CD8-positive, alpha-beta memory T cell (primary cell): ENCODE data around the gene CYP26A1. TPM values are rescaled to one million over a fixed set of nuclear protein-coding genes. Genes with fewer than 3 reads are reported as not detected.

Experiments
- CTCF ChIA-PET: fragments of 350-600 bp; sonication (Branson Sonifier 250); formaldehyde crosslinking; loops from one replicate; lab custom pipeline; 2021; ENCODE audit warnings: antibody characterized with exemption; lab: Charles Lee
- POLR2A ChIA-PET: fragments of 350-600 bp; sonication (Branson Sonifier 250); formaldehyde crosslinking; loops from one replicate; lab custom pipeline; 2021; ENCODE audit warnings: antibody characterized with exemption; lab: Charles Lee
- DNase-seq, 5 donors: peaks; one replicate each; pipeline versions ENCODE4 v3.0.0 to v3.0.0-alpha.2; 2020 to 2022; ENCODE audit warnings: mixed read lengths in 1 of 5
- H3K27ac ChIP-seq: one replicate; pipeline ENCODE4 v1.7.0; 2013; ENCODE audit warnings: low read depth, mild to moderate bottlenecking, low read length, moderate library complexity
- H3K27me3 ChIP-seq: 2 replicates; pipeline ENCODE4 v1.7.0; 2013; ENCODE audit warnings: low read length, mild to moderate bottlenecking; ENCODE audit not compliant: insufficient read depth, poor library complexity, severe bottlenecking
- H3K36me3 ChIP-seq: 2 replicates; pipeline ENCODE4 v1.7.0; 2013; ENCODE audit warnings: mild to moderate bottlenecking, low read length, moderate library complexity; ENCODE audit not compliant: insufficient read depth
- H3K4me1 ChIP-seq: 2 replicates; pipeline ENCODE4 v1.7.0; 2013; ENCODE audit warnings: mild to moderate bottlenecking, low read length, moderate library complexity; ENCODE audit not compliant: insufficient read depth
- H3K4me3 ChIP-seq: 2 replicates; pipeline ENCODE4 v1.7.0; 2013; ENCODE audit warnings: mild to moderate bottlenecking, low read length
- H3K9me3 ChIP-seq: 2 replicates; pipeline ENCODE4 v1.7.0; 2013; ENCODE audit warnings: mild to moderate bottlenecking, low read length
- H3K27ac Mint-ChIP-seq, 8 donors: one replicate each; pipeline ENCODE4 v1.8.0; 2020 to 2021; ENCODE audit warnings: mixed read lengths in 8 of 8, mild to moderate bottlenecking in 6 of 8, inconsistent platforms in 3 of 8, moderate library complexity in 3 of 8
- H3K27me3 Mint-ChIP-seq, 2 donors: one replicate each; pipeline ENCODE4 v1.8.0; 2020 to 2021; ENCODE audit warnings: mixed read lengths in 2 of 2, mild to moderate bottlenecking in 1 of 2, moderate library complexity in 1 of 2
- H3K36me3 Mint-ChIP-seq, 3 donors: one replicate each; pipeline ENCODE4 v1.8.0; 2020 to 2021; ENCODE audit warnings: mixed read lengths in 3 of 3, inconsistent platforms in 1 of 3, mild to moderate bottlenecking in 1 of 3
- H3K4me1 Mint-ChIP-seq, 3 donors: one replicate each; pipeline ENCODE4 v1.8.0; 2020 to 2021; ENCODE audit warnings: mixed read lengths in 3 of 3, inconsistent platforms in 1 of 3, mild to moderate bottlenecking in 1 of 3
- H3K4me3 Mint-ChIP-seq, 7 donors: one replicate each; pipeline ENCODE4 v1.8.0; 2020 to 2021; ENCODE audit warnings: mixed read lengths in 7 of 7, mild to moderate bottlenecking in 6 of 7, moderate library complexity in 4 of 7, inconsistent platforms in 2 of 7
- H3K9me3 Mint-ChIP-seq, 5 donors: one replicate each; pipeline ENCODE4 v1.8.0; 2020 to 2022; ENCODE audit warnings: mixed read lengths in 5 of 5, mild to moderate bottlenecking in 3 of 5, moderate library complexity in 2 of 5, inconsistent platforms in 1 of 5
- polyA plus RNA-seq: library from polyadenylated mRNA; unstranded; fragments of 300-500 nt; fragmentation: Illumina TruSeq; gene quantifications from one replicate; pipeline ENCODE4 v1.2.3, GENCODE V29; 2021
- total RNA-seq, 2 experiments: library from RNA; stranded (reverse); gene quantifications; one replicate each; pipeline ENCODE4 v1.2.3, GENCODE V29; 2021

CYP26A1 gene
- total and polyA plus RNA-seq, 3 experiments from 2014 or later = not detected

- Histone ChIP-seq H3K4me3 (no peak overlapping the region), H3K9me3 (no peaks in the 10 kb centered on the region), H3K36me3 (no peaks in the 10 kb centered on the region), H3K27me3 (no peaks in the 10 kb centered on the region), H3K27ac (no peak overlapping the region), H3K4me1 (no peaks in the 10 kb centered on the region)
- Mint-ChIP-seq H3K9me3 (no peaks in the 10 kb centered on the region), H3K27me3 (peaks cover 5 to 13% of the 10 kb centered on the region in 2 donors), H3K36me3 (no peaks in the 10 kb centered on the region), H3K4me3 (no peak overlapping the region), H3K4me1 (no peaks in the 10 kb centered on the region), H3K27ac (no peak overlapping the region)
- no peak for DNase-seq
- CTCF ChIA-PET = interaction anchor here (1.2 kb wide), 1 partner anchor 13 kb away, joined by 3 read pairs; no protein-coding TSS in a partner anchor
- POLR2A ChIA-PET = no interaction called here
Measured at GRCh38 chr10:93087846-93088245, 14.2 kb downstream of the CYP26A1 start.

- Histone ChIP-seq H3K4me1 (no peaks in the 10 kb centered on the region), H3K9me3 (no peaks in the 10 kb centered on the region), H3K27me3 (no peaks in the 10 kb centered on the region), H3K4me3 (no peak overlapping the region), H3K36me3 (no peaks in the 10 kb centered on the region), H3K27ac (no peak overlapping the region)
- no peak for DNase-seq
- Mint-ChIP-seq H3K4me3 (no peak overlapping the region), H3K9me3 (no peaks in the 10 kb centered on the region), H3K4me1 (no peaks in the 10 kb centered on the region), H3K36me3 (no peaks in the 10 kb centered on the region), H3K27me3 (peaks cover 5 to 13% of the 10 kb centered on the region in 2 donors), H3K27ac (no peak overlapping the region)
- POLR2A ChIA-PET = no interaction called here
- CTCF ChIA-PET = interaction anchor here (1.2 kb wide), 1 partner anchor 13 kb away, joined by 3 read pairs; no protein-coding TSS in a partner anchor
Measured at GRCh38 chr10:93088466-93088865, 14.8 kb downstream of the CYP26A1 start.

GRCh38 chr10:93090619-93091018, 16.9 kb downstream of the CYP26A1 start:
- Mint-ChIP-seq H3K9me3 (no peaks in the 10 kb centered on the region), H3K27me3 (peaks cover 5 to 13% of the 10 kb centered on the region in 2 donors), H3K4me3 (no peak overlapping the region), H3K27ac (no peak overlapping the region), H3K4me1 (no peaks in the 10 kb centered on the region), H3K36me3 (no peaks in the 10 kb centered on the region)
- Histone ChIP-seq H3K4me3 (no peak overlapping the region), H3K36me3 (no peaks in the 10 kb centered on the region), H3K27ac (no peak overlapping the region), H3K4me1 (no peaks in the 10 kb centered on the region), H3K9me3 (no peaks in the 10 kb centered on the region), H3K27me3 (no peaks in the 10 kb centered on the region)
- ChIA-PET POLR2A (no interaction called here), CTCF (no interaction called here)
- DNase-seq = no peak

GRCh38 chr10:93091960-93092359, 18.3 kb downstream of the CYP26A1 start:
- ChIA-PET CTCF (no interaction called here), POLR2A (no interaction called here)
- Mint-ChIP-seq H3K27me3 (peaks cover 6 to 13% of the 10 kb centered on the region in 2 donors), H3K4me1 (no peaks in the 10 kb centered on the region), H3K27ac (no peak overlapping the region), H3K4me3 (no peak overlapping the region), H3K9me3 (no peaks in the 10 kb centered on the region), H3K36me3 (no peaks in the 10 kb centered on the region)
- Histone ChIP-seq H3K27ac (no peak overlapping the region), H3K27me3 (no peaks in the 10 kb centered on the region), H3K36me3 (no peaks in the 10 kb centered on the region), H3K4me3 (no peak overlapping the region), H3K4me1 (no peaks in the 10 kb centered on the region), H3K9me3 (no peaks in the 10 kb centered on the region)
- no peak for DNase-seq

- no peaks in the 10 kb centered on the region for H3K4me1 ChIP-seq
- no peaks in the 10 kb centered on the region for H3K4me1 Mint-ChIP-seq
- no peaks in the 10 kb centered on the region for H3K36me3 Mint-ChIP-seq
- H3K27ac ChIP-seq = no peak overlapping the region
- H3K9me3 ChIP-seq = no peaks in the 10 kb centered on the region
- no peaks in the 10 kb centered on the region for H3K27me3 ChIP-seq
- H3K36me3 ChIP-seq = no peaks in the 10 kb centered on the region
- H3K4me3 ChIP-seq = no peak overlapping the region
- ChIA-PET CTCF (interaction anchor here (1.1 kb wide), 1 partner anchor 21 kb away, joined by 3 read pairs; no protein-coding TSS in a partner anchor), POLR2A (no interaction called here)
- peaks cover 0 to 1% of the 10 kb centered on the region in 2 donors for H3K27me3 Mint-ChIP-seq
- H3K9me3 Mint-ChIP-seq = no peaks in the 10 kb centered on the region
- DNase-seq = no peak
- H3K4me3 Mint-ChIP-seq = no peak overlapping the region
- H3K27ac Mint-ChIP-seq = no peak overlapping the region
Measured at GRCh38 chr10:93095225-93095624, 21.5 kb downstream of the CYP26A1 start.

- ChIA-PET CTCF (no interaction called here), POLR2A (no interaction called here)
- H3K27me3 Mint-ChIP-seq = peaks cover 0 to 1% of the 10 kb centered on the region in 2 donors
- Histone ChIP-seq H3K4me1 (no peaks in the 10 kb centered on the region), H3K4me3 (no peak overlapping the region), H3K36me3 (no peaks in the 10 kb centered on the region), H3K27ac (no peak overlapping the region), H3K9me3 (no peaks in the 10 kb centered on the region), H3K27me3 (no peaks in the 10 kb centered on the region)
- H3K36me3 Mint-ChIP-seq = no peaks in the 10 kb centered on the region
- H3K27ac Mint-ChIP-seq = no peak overlapping the region
- no peak overlapping the region for H3K4me3 Mint-ChIP-seq
- H3K4me1 Mint-ChIP-seq = no peaks in the 10 kb centered on the region
- H3K9me3 Mint-ChIP-seq = no peaks in the 10 kb centered on the region
- no peak for DNase-seq
Measured at GRCh38 chr10:93096901-93097300, 23.2 kb downstream of the CYP26A1 start.

- no peaks in the 10 kb centered on the region for H3K4me1 ChIP-seq
- Mint-ChIP-seq H3K36me3 (no peaks in the 10 kb centered on the region), H3K27ac (no peak overlapping the region), H3K9me3 (no peaks in the 10 kb centered on the region), H3K27me3 (peaks cover 0 to 1% of the 10 kb centered on the region in 2 donors), H3K4me3 (no peak overlapping the region), H3K4me1 (no peaks in the 10 kb centered on the region)
- CTCF ChIA-PET = no interaction called here
- H3K36me3 ChIP-seq = no peaks in the 10 kb centered on the region
- H3K4me3 ChIP-seq = no peak overlapping the region
- H3K27ac ChIP-seq = no peak overlapping the region
- DNase-seq = no peak
- no peaks in the 10 kb centered on the region for H3K27me3 ChIP-seq
- H3K9me3 ChIP-seq = no peaks in the 10 kb centered on the region
- POLR2A ChIA-PET = no interaction called here
Measured at GRCh38 chr10:93097386-93097785, 23.7 kb downstream of the CYP26A1 start.

GRCh38 chr10:93098816-93099215, 25.1 kb downstream of the CYP26A1 start:
- no peaks in the 10 kb centered on the region for H3K36me3 ChIP-seq
- peaks cover 0 to 6% (median 1%) of the 10 kb centered on the region in 5 donors for H3K9me3 Mint-ChIP-seq
- ChIA-PET POLR2A (no interaction called here), CTCF (no interaction called here)
- H3K4me3 ChIP-seq = no peak overlapping the region
- no peak overlapping the region for H3K27ac ChIP-seq
- no peak for DNase-seq
- no peaks in the 10 kb centered on the region for H3K27me3 ChIP-seq
- peaks cover 1 to 5% of the 10 kb centered on the region in 2 donors for H3K27me3 Mint-ChIP-seq
- no peaks in the 10 kb centered on the region for H3K9me3 ChIP-seq
- H3K4me1 Mint-ChIP-seq = no peaks in the 10 kb centered on the region
- H3K27ac Mint-ChIP-seq = no peak overlapping the region
- no peaks in the 10 kb centered on the region for H3K4me1 ChIP-seq
- peaks cover 0 to 3% (median 0%) of the 10 kb centered on the region in 3 donors for H3K36me3 Mint-ChIP-seq
- H3K4me3 Mint-ChIP-seq = no peak overlapping the region
